Endothelial cell (in vitro differentiated cells): ENCODE data around the gene DLX1. TPM values are rescaled to one million over a fixed set of nuclear protein-coding genes. Genes with fewer than 3 reads are reported as not detected.

Experiments used
- DNase-seq: peaks from one replicate; pipeline ENCODE4 v3.0.0; 2021; ENCODE audit warnings: low spot score
- H3K27ac Mint-ChIP-seq: one replicate; pipeline ENCODE4 v1.8.0; 2021; ENCODE audit warnings: mixed read lengths, inconsistent platforms; ENCODE audit not compliant: unreplicated experiment
- H3K27me3 Mint-ChIP-seq: one replicate; pipeline ENCODE4 v1.8.0; 2021; ENCODE audit warnings: mild to moderate bottlenecking, moderate library complexity, mixed read lengths, inconsistent platforms; ENCODE audit not compliant: unreplicated experiment
- H3K36me3 Mint-ChIP-seq: one replicate; pipeline ENCODE4 v1.8.0; 2021; ENCODE audit warnings: mild to moderate bottlenecking, low read depth, mixed read lengths, inconsistent platforms; ENCODE audit not compliant: unreplicated experiment
- H3K4me1 Mint-ChIP-seq: one replicate; pipeline ENCODE4 v1.8.0; 2021; ENCODE audit warnings: mild to moderate bottlenecking, mixed read lengths, inconsistent platforms; ENCODE audit not compliant: unreplicated experiment
- H3K4me3 Mint-ChIP-seq: one replicate; pipeline ENCODE4 v1.8.0; 2021; ENCODE audit warnings: mild to moderate bottlenecking, mixed read lengths, inconsistent platforms; ENCODE audit not compliant: unreplicated experiment
- H3K9me3 Mint-ChIP-seq: one replicate; pipeline ENCODE4 v1.8.0; 2021; ENCODE audit warnings: mixed read lengths, inconsistent platforms; ENCODE audit not compliant: unreplicated experiment
- CTCF ChIP-seq: fragments of 200-600 bp; sonication (generic); IDR thresholded peaks from one replicate; pipeline ENCODE4 v1.5.0; 2021; ENCODE audit warnings: antibody characterized with exemption; ENCODE audit not compliant: unreplicated experiment
- total RNA-seq: library from RNA; stranded (reverse); fragmentation: NEBNext Ultra II Directional; extraction: Animal tissue kit (Norgen Biotek cat#: 25700); gene quantifications from one replicate; pipeline ENCODE4 v1.2.1, GENCODE V29; 2021; ENCODE audit not compliant: unreplicated experiment

DLX1 gene
- total RNA-seq, 1 donor from 2014 or later = 0.87 TPM

GRCh38 chr2:172096626-172097547 lies 11.6 kb downstream of the DLX1 start:
- Mint-ChIP-seq H3K27me3 (peaks cover 51% of the 10 kb centered on the region), H3K27ac (no peak overlapping the region), H3K36me3 (peaks cover 7% of the 10 kb centered on the region), H3K4me1 (peaks cover 27% of the 10 kb centered on the region), H3K4me3 (peak overlapping the region; percentile 86), H3K9me3 (no peaks in the 10 kb centered on the region)
- no peak for DNase-seq
- no peak for TF ChIP-seq CTCF

GRCh38 chr2:172097557-172098131 lies 12.3 kb downstream of the DLX1 start:
- Mint-ChIP-seq H3K27me3 (peaks cover 49% of the 10 kb centered on the region), H3K9me3 (no peaks in the 10 kb centered on the region), H3K36me3 (peaks cover 7% of the 10 kb centered on the region), H3K27ac (no peak overlapping the region), H3K4me1 (peaks cover 28% of the 10 kb centered on the region), H3K4me3 (no peak overlapping the region)
- TF ChIP-seq CTCF = no peak
- DNase-seq = no peak

GRCh38 chr2:172098287-172098649 lies 13.0 kb downstream of the DLX1 start:
- Mint-ChIP-seq H3K36me3 (peaks cover 7% of the 10 kb centered on the region), H3K4me3 (peak overlapping the region; percentile 49), H3K9me3 (no peaks in the 10 kb centered on the region), H3K27ac (no peak overlapping the region), H3K27me3 (peaks cover 44% of the 10 kb centered on the region), H3K4me1 (peaks cover 29% of the 10 kb centered on the region)
- no peak for TF ChIP-seq CTCF
- DNase-seq = no peak

DNA sequence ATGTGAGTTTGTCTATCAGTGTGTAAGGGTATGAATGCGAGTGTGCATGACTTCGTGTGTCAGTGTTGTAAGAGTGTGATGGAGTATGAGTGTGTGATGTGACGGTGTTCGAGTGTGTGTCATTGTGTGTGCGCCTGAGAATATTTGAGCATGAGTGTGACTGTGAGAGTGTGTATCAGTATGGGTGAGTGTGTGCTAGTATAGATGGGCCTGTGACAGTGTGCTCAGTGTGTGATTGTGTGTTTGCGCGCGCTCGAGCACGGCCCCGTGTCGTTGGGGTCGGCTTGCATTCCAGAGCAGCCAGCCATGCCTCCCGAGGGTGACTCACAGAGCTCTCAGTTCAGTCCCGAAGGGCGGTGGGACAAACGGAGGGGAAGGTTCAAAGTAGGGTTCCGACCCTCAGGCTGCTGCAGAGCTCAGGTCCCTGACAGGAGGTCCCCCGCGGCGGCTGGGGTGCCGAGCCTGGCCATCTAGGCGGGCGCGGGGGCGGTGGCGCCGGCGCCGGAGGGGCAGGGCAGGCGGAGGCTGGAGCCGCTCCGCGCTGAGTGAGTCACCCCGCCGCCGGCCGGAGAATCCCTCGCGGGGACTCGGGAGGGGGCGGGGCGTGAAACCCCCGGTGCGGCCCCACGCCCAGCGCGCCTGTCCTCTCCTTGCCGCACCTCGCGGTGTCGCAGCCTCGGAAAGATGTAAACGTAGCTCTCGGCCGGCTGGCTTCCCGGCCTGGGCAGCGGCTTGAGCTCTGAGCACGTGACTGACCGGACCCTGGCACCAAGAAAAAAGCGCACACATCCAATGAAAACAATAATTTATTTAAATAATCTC lies 13.6 kb downstream of the DLX1 start:
- peaks cover 40% of the 10 kb centered on the region for H3K27me3 Mint-ChIP-seq
- H3K4me1 Mint-ChIP-seq = peaks cover 33% of the 10 kb centered on the region
- peaks cover 6% of the 10 kb centered on the region for H3K36me3 Mint-ChIP-seq
- H3K27ac Mint-ChIP-seq = no peak overlapping the region
- peak overlapping the region; percentile 49 for H3K4me3 Mint-ChIP-seq
- no peak for TF ChIP-seq CTCF
- no peaks in the 10 kb centered on the region for H3K9me3 Mint-ChIP-seq
- DNase-seq = no peak
